H1 (cell line): ENCODE measurements around the gene BBS9. TPM values are rescaled to one million over a fixed set of nuclear protein-coding genes. Genes with fewer than 3 reads are reported as not detected.

Experiments
- CTCF ChIA-PET: fragments of 300-600 bp; sonication (Branson Sonifier 250); formaldehyde crosslinking; loops from one replicate; lab custom pipeline; 2021; ENCODE audit not compliant: partially characterized antibody; lab: Charles Lee
- POLR2A ChIA-PET: fragments of 300-600 bp; sonication (Branson Sonifier 250); formaldehyde crosslinking; loops from one replicate; lab custom pipeline; 2021; ENCODE audit warnings: inconsistent platforms; ENCODE audit not compliant: partially characterized antibody; lab: Charles Lee
- DNase-seq, 2 experiments: peaks; one replicate each; pipeline versions ENCODE4 v3.0.0 to v3.0.0-alpha.2; 2010 to 2022; ENCODE audit warnings: low spot score in 2 of 2, low read depth in 1 of 2, mixed read lengths in 1 of 2
- FAIRE-seq: peaks from 2 replicates; lab custom pipeline; 2011; peaks lifted over from hg19 to GRCh38; lab: Jason Lieb, UNC
- H2AFZ ChIP-seq: 2 replicates; pipeline ENCODE4 v1.8.1; 2012; ENCODE audit warnings: low read length, inconsistent platforms
- H2AK5ac ChIP-seq: 2 replicates; pipeline ENCODE4 v1.6.1; 2013; ENCODE audit warnings: low read depth, low read length
- H2BK120ac ChIP-seq: replicated peaks from 2 replicates; pipeline ENCODE3; 2013; ENCODE audit warnings: low read depth, low read length, inconsistent platforms
- H2BK12ac ChIP-seq: 2 replicates; pipeline ENCODE4 v1.6.1; 2013; ENCODE audit warnings: low read depth, low read length
- H2BK15ac ChIP-seq: 2 replicates; pipeline ENCODE4 v1.6.1; 2013; ENCODE audit warnings: low read length
- H2BK20ac ChIP-seq: 2 replicates; pipeline ENCODE4 v1.6.1; 2013; ENCODE audit warnings: low read length
- H2BK5ac ChIP-seq: 2 replicates; pipeline ENCODE4 v1.6.1; 2013; ENCODE audit warnings: low read depth, low read length
- H3K14ac ChIP-seq: 2 replicates; pipeline ENCODE4 v1.6.1; 2013; ENCODE audit warnings: inconsistent platforms; ENCODE audit not compliant: insufficient read length
- H3K18ac ChIP-seq: 2 replicates; pipeline ENCODE4 v1.6.1; 2013; ENCODE audit warnings: low read length; ENCODE audit errors: extremely low read depth
- H3K23ac ChIP-seq: 2 replicates; pipeline ENCODE4 v1.6.1; 2013; ENCODE audit warnings: inconsistent platforms; ENCODE audit not compliant: insufficient read length
- H3K23me2 ChIP-seq: 2 replicates; pipeline ENCODE4 v1.6.1; 2013; ENCODE audit warnings: low read depth, low read length
- H3K27ac ChIP-seq: 2 replicates; pipeline ENCODE4 v1.6.1; 2011; ENCODE audit warnings: low read depth, low read length, inconsistent platforms
- H3K27me3 ChIP-seq, 4 experiments: replicated peaks in 1 of 4; 1 replicate in 1 of 4; 2 replicates in 3 of 4; pipeline versions ENCODE4 v1.6.1 to v1.8.1; 2011 to 2013; ENCODE audit warnings: low read length in 3 of 4, mild to moderate bottlenecking in 3 of 4, inconsistent platforms in 2 of 4, mixed read lengths in 2 of 4, moderate library complexity in 1 of 4; ENCODE audit not compliant: control insufficient read depth in 3 of 4, insufficient read depth in 3 of 4; ENCODE audit errors: extremely low read depth in 1 of 4
- H3K36me3 ChIP-seq, 4 experiments: 2 replicates each; pipeline versions ENCODE4 v1.6.1 to v1.8.1; 2011 to 2013; ENCODE audit warnings: mild to moderate bottlenecking in 4 of 4, low read length in 3 of 4, moderate library complexity in 2 of 4, control low read depth in 1 of 4, inconsistent platforms in 1 of 4; ENCODE audit not compliant: insufficient read depth in 4 of 4, control insufficient read depth in 2 of 4
- H3K4ac ChIP-seq: replicated peaks from 2 replicates; pipeline ENCODE3; 2013; ENCODE audit warnings: low read length, low read depth, mixed read lengths, inconsistent platforms; ENCODE audit not compliant: insufficient read length
- H3K4me1 ChIP-seq, 4 experiments: replicated peaks in 1 of 4; 1 replicate in 1 of 4; 2 replicates in 3 of 4; pipeline versions ENCODE4 v1.6.1 to v1.8.1; 2011 to 2013; ENCODE audit warnings: low read length in 3 of 4, inconsistent platforms in 2 of 4, mixed read lengths in 1 of 4; ENCODE audit not compliant: insufficient read depth in 4 of 4, control insufficient read depth in 3 of 4
- H3K4me2 ChIP-seq, 2 experiments: 2 replicates each; pipeline versions ENCODE4 v1.6.1 to v1.8.1; 2011 to 2013; ENCODE audit warnings: low read depth in 2 of 2, low read length in 2 of 2, control low read depth in 1 of 2, inconsistent platforms in 1 of 2, mild to moderate bottlenecking in 1 of 2; ENCODE audit not compliant: insufficient read depth in 1 of 2
- H3K4me3 ChIP-seq, 4 experiments: fragments of 200-600, 300-600 bp in 1 of 4; sonication (generic), shearing (Covaris generic), sonication (Bioruptor Twin) in 1 of 4; 2 replicates each; pipeline versions ENCODE4 v1.5.1 to v1.8.1; 2011 to 2016; ENCODE audit warnings: low read length in 4 of 4, low read depth in 3 of 4, control low read depth in 2 of 4, inconsistent platforms in 2 of 4, mild to moderate bottlenecking in 2 of 4, mixed read lengths in 1 of 4, moderate library complexity in 1 of 4; ENCODE audit not compliant: insufficient read depth in 2 of 4; ENCODE audit errors: extremely low read depth in 1 of 4
- H3K56ac ChIP-seq: replicated peaks from 2 replicates; pipeline ENCODE3; 2013; ENCODE audit warnings: low read depth, mild to moderate bottlenecking, mixed read lengths, low read length, inconsistent platforms; ENCODE audit not compliant: insufficient read length
- H3K79me1 ChIP-seq: 2 replicates; pipeline ENCODE4 v1.6.1; 2013; ENCODE audit warnings: low read depth, low read length, control low read depth
- H3K79me2 ChIP-seq, 2 experiments: 2 replicates each; pipeline versions ENCODE4 v1.6.1 to v1.8.1; 2012 to 2013; ENCODE audit warnings: low read length in 2 of 2, mild to moderate bottlenecking in 2 of 2, inconsistent platforms in 1 of 2; ENCODE audit not compliant: insufficient read depth in 2 of 2, control insufficient read depth in 1 of 2
- H3K9ac ChIP-seq, 4 experiments: replicated peaks in 1 of 4; 1 replicate in 1 of 4; 2 replicates in 3 of 4; pipeline versions ENCODE4 v1.6.1 to v1.8.1; 2011 to 2013; ENCODE audit warnings: low read depth in 3 of 4, low read length in 3 of 4, control low read depth in 2 of 4, mild to moderate bottlenecking in 2 of 4, moderate library complexity in 2 of 4, inconsistent platforms in 1 of 4; ENCODE audit errors: extremely low read depth in 1 of 4
- H3K9me3 ChIP-seq, 2 experiments: 2 replicates each; pipeline versions ENCODE4 v1.6.1 to v1.8.1; 2012 to 2013; ENCODE audit warnings: mild to moderate bottlenecking in 2 of 2, moderate library complexity in 2 of 2, control low read depth in 1 of 2, inconsistent platforms in 1 of 2, low read depth in 1 of 2, low read length in 1 of 2, mixed read lengths in 1 of 2; ENCODE audit not compliant: insufficient read depth in 2 of 2
- H4K20me1 ChIP-seq, 2 experiments: replicated peaks in 1 of 2; 2 replicates each; pipeline versions ENCODE3 to v1.8.1; 2011 to 2013; ENCODE audit warnings: inconsistent platforms in 2 of 2, low read length in 2 of 2, mild to moderate bottlenecking in 1 of 2; ENCODE audit not compliant: insufficient read depth in 2 of 2, control insufficient read depth in 1 of 2
- H4K5ac ChIP-seq: 2 replicates; pipeline ENCODE4 v1.6.1; 2013; ENCODE audit warnings: low read length, low read depth, mixed read lengths, inconsistent platforms; ENCODE audit not compliant: insufficient read length
- H4K8ac ChIP-seq: 2 replicates; pipeline ENCODE4 v1.8.0; 2013; ENCODE audit warnings: mild to moderate bottlenecking, moderate library complexity, low read length, inconsistent platforms; ENCODE audit not compliant: insufficient read depth; ENCODE audit errors: extremely low read depth
- H4K91ac ChIP-seq: replicated peaks from 2 replicates; pipeline ENCODE3; 2013; ENCODE audit warnings: low read length, mixed read lengths, inconsistent platforms; ENCODE audit not compliant: insufficient read length
- MAFK ChIP-seq: IDR thresholded peaks from 2 replicates; pipeline ENCODE4 v1.6.1; 2012; ENCODE audit warnings: low read depth, mild to moderate bottlenecking, improper control_type of control experiment, low read length
- POU5F1 ChIP-seq: IDR thresholded peaks from 2 replicates; pipeline ENCODE4 v1.6.1; 2011; ENCODE audit warnings: low read depth, mild to moderate bottlenecking, low read length, moderate library complexity
- RAD21 ChIP-seq, 2 experiments: IDR thresholded peaks in 1 of 2; conservative IDR thresholded peaks in 1 of 2; 2 replicates each; pipeline ENCODE4 v1.6.1; 2011; ENCODE audit warnings: low read depth in 2 of 2, low read length in 2 of 2, improper control_type of control experiment in 1 of 2, inconsistent platforms in 1 of 2, mild to moderate bottlenecking in 1 of 2, moderate library complexity in 1 of 2
- SIRT6 ChIP-seq: IDR thresholded peaks from one replicate; pipeline ENCODE4 v1.7.1; 2012; ENCODE audit warnings: low read length, inconsistent platforms
- WGBS, 2 experiments: shearing (Covaris generic) in 1 of 2; methylation state at CpG; one replicate each; pipeline versions ENCODE4 v1.1.6 to v1.1.7; 2013 to 2015; ENCODE audit warnings: low lambda C conversion rate in 2 of 2, mixed read lengths in 2 of 2, inconsistent platforms in 1 of 2, low coverage in 1 of 2, missing lambda C conversion rate in 1 of 2; ENCODE audit not compliant: insufficient replicate concordance in 2 of 2, insufficient coverage in 1 of 2, insufficient read length in 1 of 2; ENCODE audit errors: extremely low coverage in 1 of 2, missing lambda C conversion rate in 1 of 2; 5-methylcytosine and 5-hydroxymethylcytosine counted together
- polyA plus RNA-seq, 7 experiments: library from polyadenylated mRNA; depleted of rRNA in 3 of 7; stranded (reverse) in 5 of 7; unstranded in 2 of 7; fragments of >200 nt in 5 of 7; fragments of 200-250 nt in 2 of 7; gene quantifications; 1 replicate in 5 of 7; 2 replicates in 1 of 7; 4 replicates in 1 of 7; pipeline versions ENCODE4 v1.2.1 to v1.2.3, GENCODE V29; 2011 to 2013; ENCODE audit warnings: missing spikeins in 2 of 7, mixed read lengths in 2 of 7
- total RNA-seq: library from RNA; stranded (reverse); fragmentation: NEBNext Ultra II Directional; extraction: Animal tissue kit (Norgen Biotek cat#: 25700); gene quantifications from 2 replicates; pipeline ENCODE4 v1.2.1, GENCODE V29; 2021
- TF ChIP-seq, protein P1 (sequence below), 3 experiments: IDR thresholded peaks; 1 replicate in 2 of 3; 2 replicates in 1 of 3; pipeline versions ENCODE4 v1.5.1 to v1.6.1; 2011; ENCODE audit warnings: low read length in 3 of 3, mild to moderate bottlenecking in 3 of 3, inconsistent platforms in 2 of 3, low read depth in 1 of 3, moderate library complexity in 1 of 3; ENCODE audit not compliant: insufficient read depth in 1 of 3; ENCODE audit errors: control extremely low read depth in 1 of 3

The BBS9 gene
- total and polyA plus RNA-seq, 2 of the 8 experiments (the other 6 are each of a cell fraction or from before 2014, with no cell fraction given): 22.3 to 37.0 TPM

- H3K23me2 ChIP-seq: no peaks in the 10 kb centered on the region
- H3K14ac ChIP-seq: no peak overlapping the region
- no peak overlapping the region for H4K5ac ChIP-seq
- H3K9ac ChIP-seq: no peak overlapping the region
- H2BK5ac ChIP-seq: no peak overlapping the region
- no peak for FAIRE-seq
- no peak for DNase-seq
- WGBS, 2 experiments: 90% methylated on average over 5 of the region's 5 CpGs; no CpG with 5 or more reads in 1 of the 2 experiments
- H2BK120ac ChIP-seq: no peak overlapping the region
- TF ChIP-seq POU5F1 (no peak), SIRT6 (no peak), MAFK (no peak), RAD21 (IDR thresholded peaks at IDR 0.05 in 1 of 2, conservative IDR thresholded peaks at IDR 0.05 in 1 of 2; ENCODE audit: low read depth in 2 of 2, low read length in 2 of 2) (peak; percentile 39 to 56)
- TF ChIP-seq, protein P1, sequence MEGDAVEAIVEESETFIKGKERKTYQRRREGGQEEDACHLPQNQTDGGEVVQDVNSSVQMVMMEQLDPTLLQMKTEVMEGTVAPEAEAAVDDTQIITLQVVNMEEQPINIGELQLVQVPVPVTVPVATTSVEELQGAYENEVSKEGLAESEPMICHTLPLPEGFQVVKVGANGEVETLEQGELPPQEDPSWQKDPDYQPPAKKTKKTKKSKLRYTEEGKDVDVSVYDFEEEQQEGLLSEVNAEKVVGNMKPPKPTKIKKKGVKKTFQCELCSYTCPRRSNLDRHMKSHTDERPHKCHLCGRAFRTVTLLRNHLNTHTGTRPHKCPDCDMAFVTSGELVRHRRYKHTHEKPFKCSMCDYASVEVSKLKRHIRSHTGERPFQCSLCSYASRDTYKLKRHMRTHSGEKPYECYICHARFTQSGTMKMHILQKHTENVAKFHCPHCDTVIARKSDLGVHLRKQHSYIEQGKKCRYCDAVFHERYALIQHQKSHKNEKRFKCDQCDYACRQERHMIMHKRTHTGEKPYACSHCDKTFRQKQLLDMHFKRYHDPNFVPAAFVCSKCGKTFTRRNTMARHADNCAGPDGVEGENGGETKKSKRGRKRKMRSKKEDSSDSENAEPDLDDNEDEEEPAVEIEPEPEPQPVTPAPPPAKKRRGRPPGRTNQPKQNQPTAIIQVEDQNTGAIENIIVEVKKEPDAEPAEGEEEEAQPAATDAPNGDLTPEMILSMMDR (IDR thresholded peaks at IDR 0.05; ENCODE audit: control extremely low read depth in 1 of 3, insufficient read depth in 1 of 3, low read depth in 1 of 3, low read length in 3 of 3): peak; percentile 25 to 58 (median 53); a peak in 3 of 4 replicates
- H3K27ac ChIP-seq: no peak overlapping the region
- H2AK5ac ChIP-seq: no peak overlapping the region
- H4K91ac ChIP-seq: no peak overlapping the region
- H3K56ac ChIP-seq: no peak overlapping the region
- H3K18ac ChIP-seq: no peak overlapping the region
- peaks cover 0 to 2% of the 10 kb centered on the region in 2 experiments for H4K20me1 ChIP-seq
- H4K8ac ChIP-seq: no peak overlapping the region
- H3K4me2 ChIP-seq: no peak overlapping the region
- H3K4me3 ChIP-seq: no peak overlapping the region
- no peak overlapping the region for H2AFZ ChIP-seq
- H2BK15ac ChIP-seq: no peak overlapping the region
- H3K4ac ChIP-seq: no peak overlapping the region
- POLR2A ChIA-PET: interaction anchor here (1.6 kb wide), 1 partner anchor 12 kb away, joined by 4 read pairs; no protein-coding TSS in a partner anchor
- H3K4me1 ChIP-seq: no peaks in the 10 kb centered on the region
- no peaks in the 10 kb centered on the region for H3K9me3 ChIP-seq
- CTCF ChIA-PET: interaction anchor here (0.9 to 2.8 kb wide), 6 partner anchors 10 to 293 kb away, joined by 3 to 12 read pairs (median 3); partner anchors contain the start of gene RP9
- H2BK12ac ChIP-seq: no peak overlapping the region
- no peaks in the 10 kb centered on the region for H3K79me1 ChIP-seq
- H3K23ac ChIP-seq: no peak overlapping the region
- peaks cover 0 to 21% (median 14%) of the 10 kb centered on the region in 4 experiments; a peak in 6 of 8 replicates for H3K36me3 ChIP-seq
- no peaks in the 10 kb centered on the region for H3K27me3 ChIP-seq
- H3K79me2 ChIP-seq: no peaks in the 10 kb centered on the region
- no peak overlapping the region for H2BK20ac ChIP-seq
Measured at GRCh38 chr7:33091641-33092191, 37.6 kb upstream of the BBS9 start.
